Fibroblast of lung (primary cell): ENCODE measurements around the gene IP6K2. TPM values are rescaled to one million over a fixed set of nuclear protein-coding genes. Genes with fewer than 3 reads are reported as not detected.

Experiments used
- DNase-seq, 2 donors: peaks; one replicate each; pipeline versions ENCODE4 v3.0.0 to v3.0.0-alpha.2; 2010; ENCODE audit warnings: low read depth in 2 of 2
- H2AFZ ChIP-seq: 2 replicates; pipeline ENCODE4 v1.5.1; 2012; ENCODE audit warnings: low read length, control low read depth, inconsistent platforms
- H3K27ac ChIP-seq: 2 replicates; pipeline ENCODE4 v1.5.1; 2011; ENCODE audit warnings: low read length, control low read depth; ENCODE audit not compliant: insufficient read depth
- H3K27me3 ChIP-seq: 2 replicates; pipeline ENCODE4 v1.5.1; 2011; ENCODE audit warnings: mild to moderate bottlenecking, low read length; ENCODE audit not compliant: control insufficient read depth, insufficient read depth
- H3K36me3 ChIP-seq: 2 replicates; pipeline ENCODE4 v1.5.1; 2011; ENCODE audit warnings: low read length; ENCODE audit not compliant: control insufficient read depth, insufficient read depth
- H3K4me1 ChIP-seq: 2 replicates; pipeline ENCODE4 v1.5.1; 2011; ENCODE audit warnings: low read length; ENCODE audit not compliant: control insufficient read depth, insufficient read depth; ENCODE audit errors: extremely low read depth
- H3K4me2 ChIP-seq: 2 replicates; pipeline ENCODE4 v1.5.1; 2011; ENCODE audit warnings: low read length, control low read depth; ENCODE audit not compliant: insufficient read depth; ENCODE audit errors: extremely low read depth
- H3K4me3 ChIP-seq, 4 experiments: fragments of 200-600 bp in 1 of 4; sonication (generic) in 1 of 4; replicated peaks in 1 of 4; 2 replicates each; pipeline ENCODE4 v1.5.1; 2011 to 2016; ENCODE audit warnings: low read length in 4 of 4, low read depth in 3 of 4, mild to moderate bottlenecking in 3 of 4, control low read depth in 2 of 4, inconsistent platforms in 1 of 4, mixed read lengths in 1 of 4; ENCODE audit not compliant: insufficient read depth in 1 of 4; ENCODE audit errors: control extremely low read depth in 1 of 4
- H3K79me2 ChIP-seq: 2 replicates; pipeline ENCODE4 v1.5.1; 2012; ENCODE audit warnings: mild to moderate bottlenecking, low read length, inconsistent platforms; ENCODE audit not compliant: control insufficient read depth, insufficient read depth
- H3K9ac ChIP-seq: 2 replicates; pipeline ENCODE4 v1.5.1; 2011; ENCODE audit warnings: mild to moderate bottlenecking, low read length, control low read depth; ENCODE audit not compliant: insufficient read depth
- H3K9me3 ChIP-seq: 2 replicates; pipeline ENCODE4 v1.5.1; 2012; ENCODE audit warnings: low read depth, low read length; ENCODE audit not compliant: control insufficient read depth, insufficient read depth
- H4K20me1 ChIP-seq: 2 replicates; pipeline ENCODE4 v1.5.1; 2011; ENCODE audit warnings: low read length; ENCODE audit not compliant: control insufficient read depth, insufficient read depth; ENCODE audit errors: extremely low read depth
- EZH2 ChIP-seq: IDR thresholded peaks from 2 replicates; pipeline ENCODE4 v1.5.1; 2012; ENCODE audit warnings: low read length, control low read depth, mild to moderate bottlenecking; ENCODE audit errors: missing control alignments
- polyA plus RNA-seq, 2 donors: library from polyadenylated mRNA; depleted of rRNA in 1 of 2; stranded (reverse) in 1 of 2; unstranded in 1 of 2; fragments of >200 nt; gene quantifications; 2 replicates each; pipeline ENCODE4 v1.2.1, GENCODE V29; 2011 to 2012; ENCODE audit warnings: missing spikeins in 1 of 2
- total RNA-seq: library from RNA; depleted of rRNA; stranded (reverse); fragments of >200 nt; gene quantifications from 2 replicates; pipeline ENCODE4 v1.2.1, GENCODE V29; 2014
- TF ChIP-seq, protein P1 (sequence below), 2 donors: IDR thresholded peaks in 1 of 2; conservative IDR thresholded peaks in 1 of 2; 1 replicate in 1 of 2; 2 replicates in 1 of 2; pipeline ENCODE4 v1.5.1; 2011 to 2012; ENCODE audit warnings: low read length in 2 of 2, control low read depth in 1 of 2, inconsistent platforms in 1 of 2, low read depth in 1 of 2, mild to moderate bottlenecking in 1 of 2

IP6K2 gene
- total and polyA plus RNA-seq, 2 donors (not counting 1 experiment from before 2014, with no cell fraction given) = 53.5 to 58.9 TPM

- H3K27ac ChIP-seq = no peak overlapping the region
- no peaks in the 10 kb centered on the region for H4K20me1 ChIP-seq
- H3K79me2 ChIP-seq = peaks cover 31% of the 10 kb centered on the region
- no peak for TF ChIP-seq EZH2
- TF ChIP-seq, protein P1, sequence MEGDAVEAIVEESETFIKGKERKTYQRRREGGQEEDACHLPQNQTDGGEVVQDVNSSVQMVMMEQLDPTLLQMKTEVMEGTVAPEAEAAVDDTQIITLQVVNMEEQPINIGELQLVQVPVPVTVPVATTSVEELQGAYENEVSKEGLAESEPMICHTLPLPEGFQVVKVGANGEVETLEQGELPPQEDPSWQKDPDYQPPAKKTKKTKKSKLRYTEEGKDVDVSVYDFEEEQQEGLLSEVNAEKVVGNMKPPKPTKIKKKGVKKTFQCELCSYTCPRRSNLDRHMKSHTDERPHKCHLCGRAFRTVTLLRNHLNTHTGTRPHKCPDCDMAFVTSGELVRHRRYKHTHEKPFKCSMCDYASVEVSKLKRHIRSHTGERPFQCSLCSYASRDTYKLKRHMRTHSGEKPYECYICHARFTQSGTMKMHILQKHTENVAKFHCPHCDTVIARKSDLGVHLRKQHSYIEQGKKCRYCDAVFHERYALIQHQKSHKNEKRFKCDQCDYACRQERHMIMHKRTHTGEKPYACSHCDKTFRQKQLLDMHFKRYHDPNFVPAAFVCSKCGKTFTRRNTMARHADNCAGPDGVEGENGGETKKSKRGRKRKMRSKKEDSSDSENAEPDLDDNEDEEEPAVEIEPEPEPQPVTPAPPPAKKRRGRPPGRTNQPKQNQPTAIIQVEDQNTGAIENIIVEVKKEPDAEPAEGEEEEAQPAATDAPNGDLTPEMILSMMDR (conservative IDR thresholded peaks at IDR 0.05 in 1 of 2, IDR thresholded peaks at IDR 0.05 in 1 of 2; ENCODE audit: low read depth in 1 of 2, low read length in 2 of 2) = no peak
- H2AFZ ChIP-seq = no peak overlapping the region
- no peak overlapping the region for H3K9ac ChIP-seq
- H3K4me3 ChIP-seq = no peak overlapping the region
- H3K4me2 ChIP-seq = no peak overlapping the region
- H3K36me3 ChIP-seq = peaks cover 40% of the 10 kb centered on the region
- H3K4me1 ChIP-seq = peaks cover 25% of the 10 kb centered on the region
- no peaks in the 10 kb centered on the region for H3K27me3 ChIP-seq
- DNase-seq = no peak
- no peaks in the 10 kb centered on the region for H3K9me3 ChIP-seq
Measured at GRCh38 chr3:48690846-48691458, 26.1 kb downstream of the IP6K2 start.

GRCh38 chr3:48689384-48689783 is 27.6 kb downstream of the IP6K2 start:
- Histone ChIP-seq H3K4me1 (peaks cover 17% of the 10 kb centered on the region), H3K4me2 (no peak overlapping the region), H2AFZ (no peak overlapping the region), H3K27me3 (no peaks in the 10 kb centered on the region), H3K36me3 (peaks cover 35% of the 10 kb centered on the region), H3K79me2 (peaks cover 33% of the 10 kb centered on the region), H3K4me3 (no peak overlapping the region), H3K9me3 (no peaks in the 10 kb centered on the region), H3K27ac (no peak overlapping the region), H4K20me1 (no peaks in the 10 kb centered on the region), H3K9ac (no peak overlapping the region)
- DNase-seq = no peak
- no peak for TF ChIP-seq EZH2
- TF ChIP-seq, protein P1 (conservative IDR thresholded peaks at IDR 0.05 in 1 of 2, IDR thresholded peaks at IDR 0.05 in 1 of 2; ENCODE audit: low read depth in 1 of 2, low read length in 2 of 2) = no peak

GRCh38 chr3:48688737-48689075 is 28.3 kb downstream of the IP6K2 start:
- H3K36me3 ChIP-seq = peaks cover 35% of the 10 kb centered on the region
- no peaks in the 10 kb centered on the region for H3K27me3 ChIP-seq
- TF ChIP-seq EZH2 = no peak
- TF ChIP-seq, protein P1 (conservative IDR thresholded peaks at IDR 0.05 in 1 of 2, IDR thresholded peaks at IDR 0.05 in 1 of 2; ENCODE audit: low read depth in 1 of 2, low read length in 2 of 2) = no peak
- DNase-seq = no peak
- no peak overlapping the region for H2AFZ ChIP-seq
- H3K4me3 ChIP-seq = no peak overlapping the region
- H3K4me1 ChIP-seq = peaks cover 17% of the 10 kb centered on the region
- no peaks in the 10 kb centered on the region for H3K9me3 ChIP-seq
- H3K4me2 ChIP-seq = no peak overlapping the region
- H3K79me2 ChIP-seq = peaks cover 30% of the 10 kb centered on the region
- no peaks in the 10 kb centered on the region for H4K20me1 ChIP-seq
- no peak overlapping the region for H3K9ac ChIP-seq
- H3K27ac ChIP-seq = no peak overlapping the region
